Brain microvascular endothelial cell (primary cell): ENCODE results near the gene ZNF296.
"Not testable (repeated sequence)": the region's sequence is repeated elsewhere in the genome, so short reads cannot be mapped to it uniquely, and the experiment has no call there.

Experiments used
- DNase-seq: peaks from one replicate; pipeline ENCODE4 v3.0.0-alpha.2; 2020
- H3K27ac ChIP-seq: fragments of 250-450 bp; sonication (Bioruptor Pico); 2 replicates; pipeline ENCODE4 v1.5.1; 2020; ENCODE audit warnings: mild to moderate bottlenecking, moderate library complexity
- H3K27me3 ChIP-seq: fragments of 250-450 bp; sonication (Bioruptor Pico); replicated peaks from 2 replicates; pipeline ENCODE4 v1.5.1; 2020; ENCODE audit warnings: mild to moderate bottlenecking
- H3K36me3 ChIP-seq: fragments of 250-450 bp; sonication (Bioruptor Pico); replicated peaks from 2 replicates; pipeline ENCODE4 v1.5.1; 2020; ENCODE audit warnings: mild to moderate bottlenecking
- H3K4me3 ChIP-seq: 2 replicates; pipeline ENCODE4 v1.5.1; 2011; ENCODE audit warnings: low read depth, mild to moderate bottlenecking, control low read depth, low read length, moderate library complexity
- in situ Hi-C: cut with HindIII; loops from 2 replicates; pipeline ENCODE4 v1.10.0; 2017; ENCODE audit warnings: low sequenced_read_pairs, low pct_ligation_motif_present
- TF ChIP-seq, protein P1 (sequence below): IDR thresholded peaks from 2 replicates; pipeline ENCODE4 v1.5.1; 2011; ENCODE audit warnings: low read depth, mild to moderate bottlenecking, moderate library complexity, low read length, control low read depth, inconsistent platforms; ENCODE audit errors: missing control alignments

The ZNF296 gene

DNA sequence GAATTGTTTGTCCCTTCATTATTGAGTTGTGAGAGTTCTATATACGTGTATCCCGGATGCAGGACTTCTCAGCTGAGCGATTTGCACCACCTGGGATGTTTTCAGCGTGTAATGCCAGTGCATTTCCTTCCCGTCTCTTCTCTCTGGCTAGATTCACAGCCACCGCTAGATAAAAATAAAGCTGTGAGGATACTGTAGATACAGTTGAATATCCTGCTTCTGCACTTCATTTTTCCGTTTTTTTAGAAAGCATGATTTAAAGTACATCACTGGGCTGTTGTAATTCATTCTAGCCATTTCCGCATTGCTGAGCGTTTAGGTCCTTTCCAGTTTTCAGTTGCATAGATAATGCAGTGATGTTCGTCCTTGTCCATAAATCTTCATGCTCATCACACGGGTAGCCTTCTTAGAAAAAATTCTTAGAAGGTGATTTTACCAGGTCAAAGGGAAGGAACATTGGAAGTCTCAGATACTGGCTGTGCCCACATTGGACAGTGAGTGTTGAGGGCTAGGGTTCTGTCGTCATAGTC, 31.4 kb upstream of the ZNF296 start:
- Histone ChIP-seq H3K36me3 (no peaks in the 10 kb centered on the region), H3K4me3 (no peak overlapping the region), H3K27ac (no peak overlapping the region), H3K27me3 (no peaks in the 10 kb centered on the region)
- TF ChIP-seq, protein P1, sequence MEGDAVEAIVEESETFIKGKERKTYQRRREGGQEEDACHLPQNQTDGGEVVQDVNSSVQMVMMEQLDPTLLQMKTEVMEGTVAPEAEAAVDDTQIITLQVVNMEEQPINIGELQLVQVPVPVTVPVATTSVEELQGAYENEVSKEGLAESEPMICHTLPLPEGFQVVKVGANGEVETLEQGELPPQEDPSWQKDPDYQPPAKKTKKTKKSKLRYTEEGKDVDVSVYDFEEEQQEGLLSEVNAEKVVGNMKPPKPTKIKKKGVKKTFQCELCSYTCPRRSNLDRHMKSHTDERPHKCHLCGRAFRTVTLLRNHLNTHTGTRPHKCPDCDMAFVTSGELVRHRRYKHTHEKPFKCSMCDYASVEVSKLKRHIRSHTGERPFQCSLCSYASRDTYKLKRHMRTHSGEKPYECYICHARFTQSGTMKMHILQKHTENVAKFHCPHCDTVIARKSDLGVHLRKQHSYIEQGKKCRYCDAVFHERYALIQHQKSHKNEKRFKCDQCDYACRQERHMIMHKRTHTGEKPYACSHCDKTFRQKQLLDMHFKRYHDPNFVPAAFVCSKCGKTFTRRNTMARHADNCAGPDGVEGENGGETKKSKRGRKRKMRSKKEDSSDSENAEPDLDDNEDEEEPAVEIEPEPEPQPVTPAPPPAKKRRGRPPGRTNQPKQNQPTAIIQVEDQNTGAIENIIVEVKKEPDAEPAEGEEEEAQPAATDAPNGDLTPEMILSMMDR = no peak
- in situ Hi-C loops = no loop called here
- DNase-seq = no peak

DNA sequence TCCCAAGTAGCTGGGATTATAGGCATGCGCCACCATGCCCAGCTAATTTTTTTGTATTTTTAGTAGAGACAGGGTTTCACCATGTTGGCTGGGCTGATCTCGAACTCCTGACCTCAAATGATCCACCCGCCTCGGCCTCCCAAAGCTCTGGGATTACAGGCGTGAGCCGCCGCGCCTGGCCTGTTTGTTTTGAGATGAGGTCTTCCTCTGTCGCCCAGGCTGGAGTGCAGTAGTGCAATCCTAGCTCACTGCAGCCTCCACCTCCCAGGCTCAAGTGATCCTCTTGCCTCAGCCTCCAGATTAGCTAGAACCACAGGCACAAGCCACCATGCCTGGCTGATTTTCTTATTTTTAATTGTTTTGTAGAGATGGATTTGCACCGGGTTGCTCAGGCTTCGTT, 30.1 kb upstream of the ZNF296 start:
- H3K27me3 ChIP-seq, DNase-seq, H3K4me3 ChIP-seq, H3K27ac ChIP-seq, in situ Hi-C loops, H3K36me3 ChIP-seq: not testable (repeated sequence)

DNA sequence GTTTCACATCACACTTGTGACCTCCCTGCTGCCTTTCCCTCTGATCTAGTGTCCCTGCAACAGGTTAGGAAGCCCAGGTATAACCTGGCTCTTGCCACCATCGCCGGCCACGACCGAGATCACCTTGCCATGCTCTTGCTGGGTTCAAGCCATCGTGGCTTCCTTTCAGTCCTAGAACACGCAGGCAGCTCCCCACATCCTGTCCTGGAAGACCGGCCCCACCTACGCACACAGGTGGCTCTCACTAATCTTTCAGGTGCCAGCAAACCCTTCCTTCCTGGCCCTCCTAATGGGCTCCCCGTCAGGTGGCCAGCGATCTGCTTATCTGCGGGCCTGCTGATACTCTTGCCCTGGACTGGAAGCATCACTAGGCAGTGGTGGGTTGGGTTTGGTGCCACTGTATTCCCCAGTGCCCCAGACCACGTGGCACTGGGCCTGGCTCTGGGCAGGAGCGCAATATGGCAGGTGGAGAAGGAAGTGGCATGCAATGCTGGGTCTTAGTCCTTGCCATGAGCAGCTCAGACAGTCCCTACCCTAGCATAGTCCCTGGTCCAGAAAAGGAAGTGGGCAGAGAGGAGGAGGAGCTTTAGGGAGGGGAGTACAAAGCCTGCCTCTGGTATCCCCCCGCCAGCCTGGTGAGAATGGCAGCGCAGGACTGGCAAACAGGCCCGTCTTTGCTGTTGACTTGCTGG, 28.5 kb upstream of the ZNF296 start:
- no peak for DNase-seq
- no peaks in the 10 kb centered on the region for H3K36me3 ChIP-seq
- in situ Hi-C loops = no loop called here
- H3K27ac ChIP-seq = no peak overlapping the region
- no peaks in the 10 kb centered on the region for H3K27me3 ChIP-seq
- TF ChIP-seq, protein P1 = no peak
- no peak overlapping the region for H3K4me3 ChIP-seq

DNA sequence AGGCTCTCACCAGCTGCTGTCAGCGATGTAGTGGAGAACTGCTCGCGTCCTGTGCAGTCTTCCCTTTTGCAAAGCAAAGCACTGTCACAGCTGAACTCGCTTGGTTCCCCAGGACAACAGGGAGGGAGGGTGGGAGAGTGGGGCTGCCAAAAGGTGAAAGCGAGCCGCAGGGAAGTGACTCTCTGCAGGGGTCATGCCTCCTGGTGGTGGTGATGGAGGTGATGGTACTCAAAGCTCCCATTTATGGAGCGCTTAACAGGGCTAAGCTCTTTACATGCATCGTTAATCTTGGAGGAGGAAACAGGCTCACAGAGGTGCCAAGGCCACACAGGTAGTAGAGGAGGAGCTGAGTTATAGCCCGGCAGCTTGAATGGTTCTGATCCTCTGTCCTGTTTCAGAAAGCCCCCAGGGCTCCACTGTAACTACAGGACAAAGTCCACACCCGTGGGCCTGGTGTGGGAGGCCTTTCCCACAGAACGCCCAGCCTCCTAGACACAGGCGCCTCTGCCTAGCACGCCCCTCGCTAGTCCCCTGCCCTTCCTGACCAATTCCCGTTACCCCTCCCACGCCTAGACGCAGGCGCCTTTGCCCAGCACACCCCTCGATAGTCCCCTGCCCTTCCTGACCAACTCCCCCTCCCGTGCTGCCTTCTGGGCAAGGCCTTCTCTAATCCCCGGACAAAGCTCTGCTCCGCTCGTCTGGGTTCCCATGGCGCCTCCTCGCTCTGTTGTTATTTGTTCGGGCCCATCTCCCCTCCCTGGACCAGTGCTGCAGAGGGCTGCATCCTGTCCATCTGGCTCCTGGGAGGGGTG, 27.4 kb upstream of the ZNF296 start:
- H3K27me3 ChIP-seq = no peaks in the 10 kb centered on the region
- in situ Hi-C loops = no loop called here
- H3K36me3 ChIP-seq = no peaks in the 10 kb centered on the region
- TF ChIP-seq, protein P1 = peak; percentile 30
- H3K4me3 ChIP-seq = peak overlapping the region; percentile 12
- no peak for DNase-seq
- H3K27ac ChIP-seq = no peak overlapping the region

DNA sequence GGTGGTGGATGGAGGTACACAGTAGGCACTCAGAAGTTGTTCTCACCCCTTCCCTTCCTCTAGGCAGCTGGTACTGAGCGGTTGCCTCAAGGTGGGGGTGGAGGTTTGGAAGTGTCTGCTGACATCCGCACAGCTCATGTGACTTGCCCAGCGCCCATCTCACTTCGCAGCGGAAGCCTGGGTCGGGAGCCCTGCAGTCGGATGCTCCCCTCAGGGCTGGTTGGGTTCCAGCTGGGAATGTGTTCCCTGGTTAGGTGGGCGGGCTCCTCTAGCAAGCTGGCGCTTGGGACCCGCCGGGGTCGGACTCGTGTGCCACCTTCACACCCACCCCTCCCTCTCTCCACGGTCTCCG, 26.9 kb upstream of the ZNF296 start:
- H3K4me3 ChIP-seq = peak overlapping the region; percentile 12
- H3K27me3 ChIP-seq = no peaks in the 10 kb centered on the region
- TF ChIP-seq, protein P1 = no peak
- no peaks in the 10 kb centered on the region for H3K36me3 ChIP-seq
- no peak for DNase-seq
- in situ Hi-C loops = no loop called here
- H3K27ac ChIP-seq = no peak overlapping the region

DNA sequence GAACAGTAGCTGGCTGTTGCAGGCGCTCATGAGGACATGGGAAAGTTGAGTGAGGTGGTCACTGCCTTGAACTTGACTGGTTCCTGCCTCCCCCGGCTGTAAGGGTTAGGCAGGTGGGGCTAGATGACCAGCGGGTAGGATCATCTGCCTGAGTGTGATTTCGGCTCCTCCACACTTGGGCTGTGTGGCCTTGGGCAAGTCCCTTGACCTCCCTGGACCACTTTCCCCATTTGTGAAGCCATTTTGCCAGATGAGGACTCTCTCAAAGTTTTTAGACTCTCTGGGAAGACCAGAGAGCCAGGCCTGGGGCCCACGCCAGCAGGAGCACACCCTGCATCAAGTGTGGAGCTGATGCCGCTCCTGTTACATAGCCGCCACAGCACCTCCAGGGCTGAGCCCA, 26.2 kb upstream of the ZNF296 start:
- in situ Hi-C loops = no loop called here
- Histone ChIP-seq H3K27ac (no peak overlapping the region), H3K27me3 (no peaks in the 10 kb centered on the region), H3K4me3 (no peak overlapping the region), H3K36me3 (no peaks in the 10 kb centered on the region)
- no peak for DNase-seq
- TF ChIP-seq, protein P1 = no peak
